ENCODE data around the gene TNS1. TPM values are rescaled to one million over a fixed set of nuclear protein-coding genes. Genes with fewer than 3 reads are reported as not detected.

Gene TNS1
- total RNA-seq, 1 experiment from 2014 or later: 6.2 TPM

DNA sequence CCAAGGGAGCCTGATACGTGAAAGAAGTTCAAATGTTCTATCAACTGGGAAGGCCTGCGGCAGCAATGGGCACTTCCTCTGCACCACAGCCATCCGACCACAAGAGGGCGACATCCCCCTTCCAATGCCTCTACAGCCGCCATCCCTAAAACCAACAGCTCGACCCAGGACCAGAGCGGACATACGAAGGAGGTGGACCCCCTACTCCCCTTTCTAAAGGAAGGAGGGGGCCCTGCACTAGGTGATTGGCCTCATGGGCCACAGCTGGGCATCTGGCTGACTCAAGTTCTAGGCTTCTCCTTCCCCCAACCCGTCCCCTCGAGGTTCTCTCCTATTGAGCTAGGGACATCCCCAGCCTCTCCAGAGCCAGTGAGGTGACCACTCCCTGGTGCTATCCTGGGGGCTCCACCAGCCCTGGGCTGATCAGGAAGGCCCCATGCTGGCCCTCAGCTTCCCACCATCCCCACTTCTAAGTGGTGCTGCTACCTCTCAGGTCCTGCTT lies 217.2 kb downstream of the TNS1 start:
- H3K79me2 ChIP-seq (ENCODE audit: insufficient read depth, low read length): no peaks in the 10 kb centered on the region
- H3K9ac ChIP-seq (ENCODE audit: low read length): no peak overlapping the region
- ChIA-PET CTCF (interaction anchor here (0.6 to 3.3 kb wide), 36 partner anchors 8 to 945 kb away, joined by 3 to 53 read pairs (median 5); partner anchors contain the start of genes AAMP, CATIP, PNKD and RUFY4), RAD21 (ENCODE audit: low non-redundant PET in 1 of 2, low total read pairs in 2 of 2, uncharacterized antibody in 2 of 2, unreplicated experiment in 2 of 2) (interaction anchor here (0.6 to 2.4 kb wide), 15 partner anchors 60 to 283 kb away, joined by 3 to 13 read pairs (median 4); partner anchors contain the start of gene RUFY4 (in 1 of the 2)), POLR2A (interaction anchor here (1.2 to 1.6 kb wide), 3 partner anchors 202 to 249 kb away, joined by 3 to 5 read pairs (median 4); no protein-coding TSS in a partner anchor)
- H3K4me2 ChIP-seq (ENCODE audit: low read length): peak overlapping the region; percentile 43
- no TSS peak for BruUV-seq (replicated peaks)
- intact Hi-C loops (cut with micrococcal nuclease): loop anchor here (1.0 kb wide), 5 partner anchors 101 to 283 kb away; no protein-coding TSS in a partner anchor
- H3K36me3 ChIP-seq (ENCODE audit: control insufficient read depth in 1 of 2, insufficient read depth in 2 of 2, low read length in 2 of 2): no peaks in the 10 kb centered on the region
- no peaks in the 10 kb centered on the region for H3K9me2 ChIP-seq (ENCODE audit: insufficient read depth)
- no peak overlapping the region for H3K4me3 ChIP-seq (replicated peaks in 1 of 2; ENCODE audit: low read depth in 1 of 2, low read length in 2 of 2)
- DNase-seq (ENCODE audit: low read depth, low spot score): peak; percentile 49
- peak; percentile 86 for ATAC-seq
- H3K27ac ChIP-seq (ENCODE audit: low read depth, low read length): no peak overlapping the region
- H3K9me3 ChIP-seq (ENCODE audit: control insufficient read depth in 1 of 2, insufficient read depth in 1 of 2, low read depth in 1 of 2, low read length in 2 of 2): no peaks in the 10 kb centered on the region
- H3K4me1 ChIP-seq (ENCODE audit: control insufficient read depth in 1 of 2, insufficient read depth in 2 of 2, low read length in 2 of 2): peaks cover 0 to 3% of the 10 kb centered on the region in 2 experiments; a peak in 2 of 4 replicates
- TF ChIP-seq, protein P1, sequence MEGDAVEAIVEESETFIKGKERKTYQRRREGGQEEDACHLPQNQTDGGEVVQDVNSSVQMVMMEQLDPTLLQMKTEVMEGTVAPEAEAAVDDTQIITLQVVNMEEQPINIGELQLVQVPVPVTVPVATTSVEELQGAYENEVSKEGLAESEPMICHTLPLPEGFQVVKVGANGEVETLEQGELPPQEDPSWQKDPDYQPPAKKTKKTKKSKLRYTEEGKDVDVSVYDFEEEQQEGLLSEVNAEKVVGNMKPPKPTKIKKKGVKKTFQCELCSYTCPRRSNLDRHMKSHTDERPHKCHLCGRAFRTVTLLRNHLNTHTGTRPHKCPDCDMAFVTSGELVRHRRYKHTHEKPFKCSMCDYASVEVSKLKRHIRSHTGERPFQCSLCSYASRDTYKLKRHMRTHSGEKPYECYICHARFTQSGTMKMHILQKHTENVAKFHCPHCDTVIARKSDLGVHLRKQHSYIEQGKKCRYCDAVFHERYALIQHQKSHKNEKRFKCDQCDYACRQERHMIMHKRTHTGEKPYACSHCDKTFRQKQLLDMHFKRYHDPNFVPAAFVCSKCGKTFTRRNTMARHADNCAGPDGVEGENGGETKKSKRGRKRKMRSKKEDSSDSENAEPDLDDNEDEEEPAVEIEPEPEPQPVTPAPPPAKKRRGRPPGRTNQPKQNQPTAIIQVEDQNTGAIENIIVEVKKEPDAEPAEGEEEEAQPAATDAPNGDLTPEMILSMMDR (IDR thresholded peaks at IDR 0.05 in 2 of 3, conservative IDR thresholded peaks at IDR 0.05 in 1 of 3; ENCODE audit: borderline replicate concordance in 1 of 3, insufficient read depth in 1 of 3, low read depth in 2 of 3, low read length in 2 of 3): peak; percentile 92 to 97 (median 93)
- TF ChIP-seq RAD21 (IDR thresholded peaks at IDR 0.05; ENCODE audit: low read depth) (peak; percentile 99), EZH2phosphoT487 (IDR thresholded peaks at IDR 0.05; ENCODE audit: borderline replicate concordance) (no peak)
- no peaks in the 10 kb centered on the region for H4K20me1 ChIP-seq (ENCODE audit: insufficient read depth)
- peak overlapping the region; percentile 92 for H2AFZ ChIP-seq (ENCODE audit: low read depth, low read length, poor library complexity, severe bottlenecking)
- no peaks in the 10 kb centered on the region for H3K27me3 ChIP-seq (ENCODE audit: insufficient read depth, low read length)

DNA sequence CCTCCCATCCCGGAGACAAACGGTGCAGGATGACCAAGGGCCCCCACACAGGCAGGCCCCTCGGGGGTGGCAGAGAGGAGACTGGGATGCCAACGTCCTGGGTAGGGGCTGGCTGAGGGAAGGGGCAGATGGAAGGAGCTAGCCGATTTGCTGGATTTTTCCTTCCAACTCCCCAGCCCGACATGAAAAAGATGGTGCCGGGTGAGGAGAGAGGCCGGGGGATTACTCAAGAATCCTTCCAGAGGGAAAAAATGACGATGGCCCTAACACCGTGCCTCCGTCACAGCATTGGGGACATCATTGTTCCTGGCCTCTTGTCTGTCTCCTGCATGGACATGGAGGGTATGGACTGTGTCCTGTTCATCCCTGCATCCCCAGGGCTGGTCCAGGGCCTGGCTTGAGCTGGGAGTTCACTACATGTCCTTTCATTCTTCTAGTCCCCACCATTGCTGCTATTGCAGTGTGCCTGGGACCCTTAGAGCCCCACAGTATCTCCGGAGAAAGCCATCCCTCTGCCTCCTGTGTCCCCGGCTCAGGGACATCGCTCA lies 217.7 kb downstream of the TNS1 start:
- H3K4me1 ChIP-seq (ENCODE audit: control insufficient read depth in 1 of 2, insufficient read depth in 2 of 2, low read length in 2 of 2): no peaks in the 10 kb centered on the region; a peak in 1 of 4 replicates
- H3K27me3 ChIP-seq (ENCODE audit: insufficient read depth, low read length): no peaks in the 10 kb centered on the region
- no TSS peak for BruUV-seq (replicated peaks)
- peak overlapping the region; percentile 92 for H2AFZ ChIP-seq (ENCODE audit: low read depth, low read length, poor library complexity, severe bottlenecking)
- intact Hi-C loops (cut with micrococcal nuclease): loop anchor here (1.0 kb wide), 5 partner anchors 101 to 283 kb away; no protein-coding TSS in a partner anchor
- TF ChIP-seq, protein P1 (IDR thresholded peaks at IDR 0.05 in 2 of 3, conservative IDR thresholded peaks at IDR 0.05 in 1 of 3; ENCODE audit: borderline replicate concordance in 1 of 3, insufficient read depth in 1 of 3, low read depth in 2 of 3, low read length in 2 of 3): no peak
- H3K9ac ChIP-seq (ENCODE audit: low read length): no peak overlapping the region
- ChIA-PET RAD21 (ENCODE audit: low non-redundant PET in 1 of 2, low total read pairs in 2 of 2, uncharacterized antibody in 2 of 2, unreplicated experiment in 2 of 2) (interaction anchor here (0.9 to 2.4 kb wide), 10 partner anchors 61 to 281 kb away, joined by 3 to 13 read pairs (median 5); no protein-coding TSS in a partner anchor), CTCF (interaction anchor here (0.7 to 3.3 kb wide), 26 partner anchors 8 to 902 kb away, joined by 3 to 53 read pairs (median 6); partner anchors contain the start of genes AAMP, CATIP, PNKD and RUFY4), POLR2A (interaction anchor here (1.2 to 1.6 kb wide), 3 partner anchors 203 to 250 kb away, joined by 3 to 5 read pairs (median 4); no protein-coding TSS in a partner anchor)
- H3K9me3 ChIP-seq (ENCODE audit: control insufficient read depth in 1 of 2, insufficient read depth in 1 of 2, low read depth in 1 of 2, low read length in 2 of 2): no peaks in the 10 kb centered on the region
- H3K36me3 ChIP-seq (ENCODE audit: control insufficient read depth in 1 of 2, insufficient read depth in 2 of 2, low read length in 2 of 2): no peaks in the 10 kb centered on the region
- ATAC-seq (peak; percentile 58), DNase-seq (ENCODE audit: low read depth, low spot score) (no peak)
- H3K9me2 ChIP-seq (ENCODE audit: insufficient read depth): no peaks in the 10 kb centered on the region
- H3K27ac ChIP-seq (ENCODE audit: low read depth, low read length): no peak overlapping the region
- H3K4me3 ChIP-seq (replicated peaks in 1 of 2; ENCODE audit: low read depth in 1 of 2, low read length in 2 of 2): no peak overlapping the region
- H3K79me2 ChIP-seq (ENCODE audit: insufficient read depth, low read length): no peaks in the 10 kb centered on the region
- H4K20me1 ChIP-seq (ENCODE audit: insufficient read depth): no peaks in the 10 kb centered on the region
- H3K4me2 ChIP-seq (ENCODE audit: low read length): peak overlapping the region; percentile 43

Measured in HCT116 (cell line).